GM12878 (cell line): ENCODE results near the gene SRPRB. TPM values are rescaled to one million over a fixed set of nuclear protein-coding genes. Genes with fewer than 3 reads are reported as not detected.

Experiments
- ATAC-seq: fragments of 200-7000 bp; cut with Tn5 transposase; 3 replicates; pipeline ENCODE4 v1.9.1; 2020; ENCODE audit warnings: mild to moderate bottlenecking, moderate library complexity
- BruUV-seq: library from RNA; stranded (reverse); fragments of 400-500 nt; replicated peaks from 2 replicates; lab custom pipeline; 2021; lab: Mats Ljungman, UMichigan
- CTCF ChIA-PET: fragments of 300-600 bp; sonication (Branson Sonifier 250); formaldehyde crosslinking; extraction: SDS; loops from one replicate; lab custom pipeline; 2021; ENCODE audit warnings: inconsistent platforms; lab: Yijun Ruan, JAX
- POLR2A ChIA-PET: fragments of 350-600 bp; formaldehyde crosslinking; extraction: SDS; loops from one replicate; lab custom pipeline; 2021; ENCODE audit warnings: inconsistent platforms; lab: Charles Lee
- RAD21 ChIA-PET: fragments of 300-600 bp; sonication (Branson Sonifier 250); formaldehyde crosslinking; loops from one replicate; lab custom pipeline; 2023; ENCODE audit warnings: antibody characterized with exemption; ENCODE audit not compliant: unreplicated experiment; lab: Charles Lee
- SMC1A ChIA-PET: fragments of 300-600 bp; sonication (Branson Sonifier 250); formaldehyde crosslinking; loops from one replicate; lab custom pipeline; 2023; ENCODE audit not compliant: unreplicated experiment, uncharacterized antibody; lab: Charles Lee
- DNase-seq: peaks from one replicate; pipeline ENCODE4 v3.0.0-alpha.2; 2011; ENCODE audit warnings: low read depth, low spot score
- FAIRE-seq: peaks from 3 replicates; lab custom pipeline; 2011; peaks lifted over from hg19 to GRCh38; lab: Jason Lieb, UNC
- H2AFZ ChIP-seq: 2 replicates; pipeline ENCODE4 v1.6.0; 2011; ENCODE audit warnings: low read depth, low read length, control low read depth; ENCODE audit not compliant: control insufficient read depth
- H3K27ac ChIP-seq: 2 replicates; pipeline ENCODE4 v1.5.1; 2011; ENCODE audit warnings: control low read depth; ENCODE audit not compliant: control insufficient read depth, insufficient read depth
- H3K27me3 ChIP-seq, 2 experiments: replicated peaks in 1 of 2; 2 replicates each; pipeline versions ENCODE4 v1.6.0 to v1.6.1; 2011; ENCODE audit warnings: low read length in 1 of 2; ENCODE audit not compliant: control insufficient read depth in 2 of 2, insufficient read depth in 2 of 2
- H3K36me3 ChIP-seq, 2 experiments: 2 replicates each; pipeline ENCODE4 v1.5.1; 2011; ENCODE audit warnings: low read length in 1 of 2; ENCODE audit not compliant: control insufficient read depth in 2 of 2, insufficient read depth in 2 of 2
- H3K4me1 ChIP-seq: 2 replicates; pipeline ENCODE4 v1.6.1; 2011; ENCODE audit warnings: mild to moderate bottlenecking, low read length, moderate library complexity, mixed read lengths; ENCODE audit not compliant: control insufficient read depth, insufficient read depth
- H3K4me2 ChIP-seq: 2 replicates; pipeline ENCODE4 v1.6.0; 2011; ENCODE audit warnings: control low read depth; ENCODE audit not compliant: control insufficient read depth, insufficient read depth
- H3K4me3 ChIP-seq: fragments of 200-600 bp; sonication (generic); 2 replicates; pipeline ENCODE4 v1.5.1; 2016
- H3K79me2 ChIP-seq: 2 replicates; pipeline ENCODE4 v1.6.0; 2011; ENCODE audit warnings: low read length; ENCODE audit not compliant: control insufficient read depth, insufficient read depth
- H3K9ac ChIP-seq: 2 replicates; pipeline ENCODE4 v1.8.0; 2011; ENCODE audit warnings: low read length, control low read depth, mixed read lengths; ENCODE audit not compliant: control insufficient read depth, insufficient read depth
- H3K9me3 ChIP-seq: replicated peaks from 3 replicates; pipeline ENCODE4 v1.5.1; 2011; ENCODE audit warnings: mild to moderate bottlenecking, low read length; ENCODE audit not compliant: control insufficient read depth, insufficient read depth
- H4K20me1 ChIP-seq: 2 replicates; pipeline ENCODE4 v1.6.0; 2011; ENCODE audit not compliant: control insufficient read depth, insufficient read depth
- BRCA1 ChIP-seq: IDR thresholded peaks from 2 replicates; pipeline ENCODE4 v1.6.1; 2011; ENCODE audit warnings: low read depth, low read length, improper control_type of control experiment
- EGR1 ChIP-seq, 2 experiments: IDR thresholded peaks; 1 replicate in 1 of 2; 2 replicates in 1 of 2; pipeline ENCODE4 v1.6.1; 2011 to 2012; ENCODE audit warnings: low read depth in 2 of 2, low read length in 2 of 2, borderline replicate concordance in 1 of 2, mild to moderate bottlenecking in 1 of 2, moderate library complexity in 1 of 2
- EP300 ChIP-seq, 2 experiments: fragments of 150-350 bp in 1 of 2; IDR thresholded peaks; 2 replicates each; pipeline ENCODE4 v1.6.1; 2011 to 2012; ENCODE audit warnings: low read depth in 2 of 2, low read length in 2 of 2, borderline replicate concordance in 1 of 2, improper control_type of control experiment in 1 of 2, inconsistent platforms in 1 of 2; ENCODE audit not compliant: control insufficient read depth in 1 of 2
- GATAD2B ChIP-seq: fragments of 450-650 bp; conservative IDR thresholded peaks from 2 replicates; pipeline ENCODE4 v1.6.1; 2017; ENCODE audit warnings: low read depth, mild to moderate bottlenecking, moderate library complexity
- HDAC2 ChIP-seq: fragments of 200-600 bp; sonication (generic); IDR thresholded peaks from 2 replicates; pipeline ENCODE4 v1.6.1; 2017
- KAT2A ChIP-seq: conservative IDR thresholded peaks from 2 replicates; pipeline ENCODE4 v1.6.1; 2011; ENCODE audit warnings: low read depth, low read length; ENCODE audit not compliant: control insufficient read depth
- MYC ChIP-seq: IDR thresholded peaks from 2 replicates; pipeline ENCODE4 v1.6.1; 2011; ENCODE audit warnings: mild to moderate bottlenecking, low read length, moderate library complexity, inconsistent platforms; ENCODE audit not compliant: insufficient read depth, insufficient replicate concordance, insufficient read length, severe bottlenecking
- NR2C1 ChIP-seq: fragments of 450-650 bp; IDR thresholded peaks from 2 replicates; pipeline ENCODE4 v1.6.1; 2017; ENCODE audit warnings: antibody characterized with exemption, mild to moderate bottlenecking, moderate library complexity
- RAD21 ChIP-seq: IDR thresholded peaks from 2 replicates; pipeline ENCODE4 v1.6.1; 2011; ENCODE audit warnings: mild to moderate bottlenecking, low read depth, low read length, moderate library complexity; ENCODE audit not compliant: insufficient read depth
- RCOR1 ChIP-seq: conservative IDR thresholded peaks from 2 replicates; pipeline ENCODE4 v1.6.1; 2012; ENCODE audit warnings: low read depth, low read length, improper control_type of control experiment
- RELA ChIP-seq: fragments of 450-650 bp; IDR thresholded peaks from 2 replicates; pipeline ENCODE4 v1.8.0; 2014; ENCODE audit warnings: borderline replicate concordance; ENCODE audit not compliant: partially characterized antibody
- SIN3A ChIP-seq: IDR thresholded peaks from 2 replicates; pipeline ENCODE4 v1.6.1; 2012; ENCODE audit warnings: low read depth, low read length, improper control_type of control experiment
- SIX5 ChIP-seq: IDR thresholded peaks from 2 replicates; pipeline ENCODE4 v1.6.1; 2011; ENCODE audit warnings: mild to moderate bottlenecking, low read depth, low read length, moderate library complexity; ENCODE audit not compliant: severe bottlenecking
- SPI1 ChIP-seq: IDR thresholded peaks from 2 replicates; pipeline ENCODE4 v1.6.1; 2011; ENCODE audit warnings: low read depth, mild to moderate bottlenecking, low read length, moderate library complexity, borderline replicate concordance; ENCODE audit not compliant: insufficient read depth
- TCF7 ChIP-seq: IDR thresholded peaks from 2 replicates; pipeline ENCODE4 v1.6.1; 2014; ENCODE audit warnings: antibody characterized with exemption, borderline replicate concordance
- ZBTB33 ChIP-seq: fragments of 450-650 bp; IDR thresholded peaks from 2 replicates; pipeline ENCODE4 v1.6.1; 2017; ENCODE audit warnings: mild to moderate bottlenecking
- ZNF207 ChIP-seq: fragments of 450-650 bp; IDR thresholded peaks from 2 replicates; pipeline ENCODE4 v1.6.1; 2014; ENCODE audit warnings: antibody characterized with exemption, mild to moderate bottlenecking, borderline replicate concordance
- ZNF274 ChIP-seq: IDR thresholded peaks from one replicate; pipeline ENCODE4 v1.8.0; 2011; ENCODE audit not compliant: insufficient read length, insufficient read depth
- WGBS: methylation state at CpG from one replicate; pipeline ENCODE4 v1.1.6; 2016; ENCODE audit warnings: low lambda C conversion rate; ENCODE audit not compliant: insufficient replicate concordance, insufficient coverage; ENCODE audit errors: missing lambda C conversion rate; 5-methylcytosine and 5-hydroxymethylcytosine counted together
- in situ Hi-C: fragments of 300-500 bp; cut with MboI; formaldehyde crosslinking; loops from 9 replicates; pipeline ENCODE4 v1.14.3; 2018; ENCODE audit warnings: mixed read lengths
- intact Hi-C: fragments of 100-400 bp; cut with micrococcal nuclease; formaldehyde crosslinking; loops from one replicate; pipeline ENCODE4 v1.14.2; 2022; ENCODE audit not compliant: unreplicated experiment
- polyA plus RNA-seq, 11 experiments: library from polyadenylated mRNA; depleted of rRNA in 4 of 11; unstranded in 6 of 11; stranded (reverse) in 5 of 11; fragments of >200 nt; fragmentation: Nextera tagmentation in 4 of 11; fragmentation: Illumina TruSeq in 1 of 11; extraction: Ambion mirVana in 4 of 11; extraction: Trizol in 1 of 11; gene quantifications; 1 replicate in 1 of 11; 2 replicates in 10 of 11; pipeline versions ENCODE4 v1.2.1 to v1.2.3, GENCODE V29; 2011 to 2016; ENCODE audit warnings: inconsistent platforms in 2 of 11, missing spikeins in 2 of 11, low read depth in 1 of 11
- total RNA-seq, 4 experiments: library from RNA; depleted of rRNA in 3 of 4; stranded (reverse); fragments of >200 nt in 3 of 4; fragmentation: Illumina TruSeq in 1 of 4; extraction: Trizol in 1 of 4; gene quantifications; 2 replicates each; pipeline versions ENCODE4 v1.2.1 to v1.2.3, GENCODE V29; 2013 to 2021

The SRPRB gene
- total and polyA plus RNA-seq, 10 of the 15 experiments (the other 5 are each of a cell fraction or from before 2014, with no cell fraction given) = 30.6 to 107 (median 46.6) TPM

GRCh38 chr3:133841196-133841595 is 35.6 kb downstream of the SRPRB start:
- ChIA-PET RAD21 (no interaction called here), POLR2A (no interaction called here), CTCF (no interaction called here), SMC1A (no interaction called here)
- no peak for DNase-seq
- no peak overlapping the region for H2AFZ ChIP-seq
- TF ChIP-seq GATAD2B = no peak
- TF ChIP-seq SIN3A = no peak
- TF ChIP-seq KAT2A = no peak
- no peak for TF ChIP-seq ZBTB33
- ATAC-seq = no peak
- no peaks in the 10 kb centered on the region for H4K20me1 ChIP-seq
- no TSS peak for BruUV-seq
- H3K4me2 ChIP-seq = no peak overlapping the region
- no peaks in the 10 kb centered on the region for H3K9me3 ChIP-seq
- H3K9ac ChIP-seq = no peak overlapping the region
- H3K79me2 ChIP-seq = no peaks in the 10 kb centered on the region
- 45% methylated on average over 8 of the region's 8 CpGs for WGBS
- no peak overlapping the region for H3K27ac ChIP-seq
- in situ Hi-C loops = no loop called here
- no peak for FAIRE-seq
- no peak overlapping the region for H3K4me3 ChIP-seq
- H3K4me1 ChIP-seq = no peaks in the 10 kb centered on the region
- H3K27me3 ChIP-seq = peaks cover 3 to 4% of the 10 kb centered on the region in 2 experiments
- no peaks in the 10 kb centered on the region; a peak in 1 of 4 replicates for H3K36me3 ChIP-seq
- intact Hi-C loops = no loop called here

GRCh38 chr3:133842158-133842557 is 36.5 kb downstream of the SRPRB start:
- H3K27me3 ChIP-seq = peaks cover 3 to 4% of the 10 kb centered on the region in 2 experiments
- H3K9me3 ChIP-seq = no peaks in the 10 kb centered on the region
- RAD21 ChIA-PET = no interaction called here
- intact Hi-C loops (no loop called here), in situ Hi-C loops (no loop called here)
- DNase-seq (no peak), ATAC-seq (no peak), FAIRE-seq (no peak)
- H3K79me2 ChIP-seq = no peaks in the 10 kb centered on the region
- SMC1A ChIA-PET = no interaction called here
- no peaks in the 10 kb centered on the region; a peak in 1 of 4 replicates for H3K36me3 ChIP-seq
- CTCF ChIA-PET = no interaction called here
- no peaks in the 10 kb centered on the region for H3K4me1 ChIP-seq
- BruUV-seq = no TSS peak
- WGBS = 14% methylated on average over 4 of the region's 4 CpGs
- H2AFZ ChIP-seq = no peak overlapping the region
- no peak overlapping the region for H3K4me3 ChIP-seq
- no peak overlapping the region for H3K4me2 ChIP-seq
- POLR2A ChIA-PET = no interaction called here
- no peaks in the 10 kb centered on the region for H4K20me1 ChIP-seq
- H3K27ac ChIP-seq = no peak overlapping the region
- no peak overlapping the region for H3K9ac ChIP-seq
- no peak for TF ChIP-seq EGR1 (IDR thresholded peaks at IDR 0.05; ENCODE audit: borderline replicate concordance in 1 of 2, low read depth in 2 of 2, low read length in 2 of 2)
- no peak for TF ChIP-seq RAD21
- TF ChIP-seq EP300 (IDR thresholded peaks at IDR 0.05; ENCODE audit: borderline replicate concordance in 1 of 2, control insufficient read depth in 1 of 2, low read depth in 2 of 2, low read length in 2 of 2) = no peak
- no peak for TF ChIP-seq RELA
- no peak for TF ChIP-seq HDAC2
- TF ChIP-seq ZNF207 = no peak
- no peak for TF ChIP-seq BRCA1
- no peak for TF ChIP-seq TCF7
- no peak for TF ChIP-seq RCOR1
- no peak for TF ChIP-seq MYC
- no peak for TF ChIP-seq NR2C1
- no peak for TF ChIP-seq SIX5
- no peak for TF ChIP-seq SPI1
- TF ChIP-seq ZNF274 = no peak
